Ovary (tissue), 9 donors: ENCODE results near the gene AP3S2. TPM values are rescaled to one million over a fixed set of nuclear protein-coding genes. Genes with fewer than 3 reads are reported as not detected.

Source experiments
- DNase-seq, 5 donors: peaks; one replicate each; pipeline ENCODE4 v3.0.0-alpha.2; 2019 to 2020
- H3K27ac ChIP-seq, 2 donors: fragments of 200-600 bp; one replicate each; pipeline versions ENCODE4 v1.5.1 to v1.8.0; 2019 to 2022
- H3K27me3 ChIP-seq: fragments of 200-600 bp; one replicate; pipeline ENCODE4 v1.8.0; 2022
- H3K36me3 ChIP-seq: fragments of 200-600 bp; sonication (generic); one replicate; pipeline ENCODE4 v1.5.1; 2019
- H3K4me1 ChIP-seq: one replicate; pipeline ENCODE4 v1.8.1; 2013; ENCODE audit warnings: mild to moderate bottlenecking, moderate library complexity; ENCODE audit not compliant: insufficient read depth
- H3K4me3 ChIP-seq: fragments of 200-600 bp; sonication (generic); one replicate; pipeline ENCODE4 v1.5.1; 2017
- H3K9me3 ChIP-seq, 2 donors: fragments of 200-600 bp in 1 of 2; sonication (generic) in 1 of 2; one replicate each; pipeline versions ENCODE4 v1.5.1 to v1.8.1; 2013 to 2019; ENCODE audit warnings: mild to moderate bottlenecking in 1 of 2, moderate library complexity in 1 of 2
- EP300 ChIP-seq: sonication (generic); formaldehyde crosslinking; IDR thresholded peaks from one replicate; pipeline ENCODE4 v1.6.1; 2017; ENCODE audit warnings: antibody characterized with exemption
- POLR2A ChIP-seq: fragments of 450-650 bp; IDR thresholded peaks from one replicate; pipeline ENCODE4 v1.6.1; 2017; ENCODE audit warnings: antibody characterized with exemption, mild to moderate bottlenecking, moderate library complexity
- WGBS, 3 donors: extraction: QIAGEN DNeasy Blood & Tissue Kit in 1 of 3; methylation state at CpG; one replicate each; pipeline versions ENCODE4 v1.1.5 to v1.1.7; 2013 to 2017; 5-methylcytosine and 5-hydroxymethylcytosine counted together
- intact Hi-C, 4 donors: fragments of 100-400 bp; cut with DNase I; formaldehyde crosslinking; loops; one replicate each; pipeline versions ENCODE4 v1.11.0 to v1.15.1; 2022 to 2023
- polyA plus RNA-seq, 2 donors: library from polyadenylated mRNA; stranded (reverse); fragments of 200-250 nt in 1 of 2; fragments of 350-450 nt in 1 of 2; fragmentation: Illumina TruSeq in 1 of 2; extraction: RNeasy Lipid Tissue Mini Kit (QIAGEN cat#74804) in 1 of 2; gene quantifications; one replicate each; pipeline ENCODE4 v1.2.3, GENCODE V29; 2013 to 2014
- total RNA-seq, 7 donors: library from RNA; depleted of rRNA in 2 of 7; stranded (reverse); fragments of >200 nt in 2 of 7; fragmentation: NEBNext Ultra II Directional in 3 of 7; extraction: Animal tissue kit (Norgen Biotek cat#: 25700) in 3 of 7; gene quantifications; one replicate each; pipeline versions ENCODE4 v1.1.0 to v1.2.4, GENCODE V29; 2016 to 2023
- TF ChIP-seq, protein P1 (sequence below), 3 donors: fragments of 450-650 bp in 2 of 3; fragments of 200-600 bp in 1 of 3; IDR thresholded peaks; one replicate each; pipeline versions ENCODE4 v1.5.1 to v1.8.0; 2016 to 2022; ENCODE audit warnings: antibody characterized with exemption in 3 of 3, mild to moderate bottlenecking in 1 of 3
- donor health status: DM: no; HTN: no; CAD: no; lungs with moderate emphysema.
- donor health status: DM: no; HTN: no; CAD: no.
- donor health status: Bipolar disorder and iron deficiency.
- donor health status: DM: yes; HTN: yes; CAD: no.
- donor health status: DM: no; HTN: no; CAD: no.
- donor health status: DM: yes; HTN: yes; CAD: no.

Gene AP3S2
- total and polyA plus RNA-seq, 9 donors: 15.3 to 57.1 (median 30.7) TPM

DNA sequence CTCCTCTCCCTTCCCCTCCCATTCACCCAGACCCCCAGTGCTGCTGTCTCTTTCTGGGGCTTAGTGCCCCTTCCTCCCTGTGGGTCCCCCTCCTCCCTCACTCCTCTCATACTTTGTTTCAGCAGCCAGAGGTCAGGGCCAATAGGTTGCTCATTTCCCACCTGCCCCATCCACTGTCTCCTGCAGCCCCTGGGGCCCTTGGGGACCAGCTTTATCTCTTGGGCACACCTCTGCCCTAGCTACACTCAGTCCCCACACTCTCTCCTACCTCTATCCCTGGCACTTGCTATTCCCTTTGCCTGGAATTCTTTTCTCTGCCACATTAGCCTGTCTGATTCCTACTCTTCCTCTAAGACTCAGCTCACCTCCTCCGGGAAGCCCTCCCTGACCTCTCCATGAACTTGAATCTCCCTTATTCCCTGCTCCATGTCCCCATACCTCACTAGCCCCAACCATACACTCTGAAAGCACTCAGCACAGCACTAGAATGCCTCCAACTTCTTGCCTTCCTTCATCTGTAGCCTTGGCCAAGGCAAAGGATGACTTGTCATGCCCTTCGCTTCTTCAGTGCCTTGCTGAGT lies 93.8 kb downstream of the AP3S2 start:
- Histone ChIP-seq H3K27me3 (no peaks in the 10 kb centered on the region), H3K4me3 (no peak overlapping the region), H3K4me1 (no peaks in the 10 kb centered on the region), H3K36me3 (no peaks in the 10 kb centered on the region), H3K27ac (no peak overlapping the region), H3K9me3 (no peaks in the 10 kb centered on the region)
- TF ChIP-seq EP300 (no peak), POLR2A (no peak)
- TF ChIP-seq, protein P1, sequence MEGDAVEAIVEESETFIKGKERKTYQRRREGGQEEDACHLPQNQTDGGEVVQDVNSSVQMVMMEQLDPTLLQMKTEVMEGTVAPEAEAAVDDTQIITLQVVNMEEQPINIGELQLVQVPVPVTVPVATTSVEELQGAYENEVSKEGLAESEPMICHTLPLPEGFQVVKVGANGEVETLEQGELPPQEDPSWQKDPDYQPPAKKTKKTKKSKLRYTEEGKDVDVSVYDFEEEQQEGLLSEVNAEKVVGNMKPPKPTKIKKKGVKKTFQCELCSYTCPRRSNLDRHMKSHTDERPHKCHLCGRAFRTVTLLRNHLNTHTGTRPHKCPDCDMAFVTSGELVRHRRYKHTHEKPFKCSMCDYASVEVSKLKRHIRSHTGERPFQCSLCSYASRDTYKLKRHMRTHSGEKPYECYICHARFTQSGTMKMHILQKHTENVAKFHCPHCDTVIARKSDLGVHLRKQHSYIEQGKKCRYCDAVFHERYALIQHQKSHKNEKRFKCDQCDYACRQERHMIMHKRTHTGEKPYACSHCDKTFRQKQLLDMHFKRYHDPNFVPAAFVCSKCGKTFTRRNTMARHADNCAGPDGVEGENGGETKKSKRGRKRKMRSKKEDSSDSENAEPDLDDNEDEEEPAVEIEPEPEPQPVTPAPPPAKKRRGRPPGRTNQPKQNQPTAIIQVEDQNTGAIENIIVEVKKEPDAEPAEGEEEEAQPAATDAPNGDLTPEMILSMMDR (IDR thresholded peaks at IDR 0.05): no peak
- whole genome bisulfite sequencing, 3 donors: 79 to 88% (median 84%) methylated on average over 2 of the region's 2 CpGs
- DNase-seq: no peak
- intact Hi-C loops: no loop called here

DNA sequence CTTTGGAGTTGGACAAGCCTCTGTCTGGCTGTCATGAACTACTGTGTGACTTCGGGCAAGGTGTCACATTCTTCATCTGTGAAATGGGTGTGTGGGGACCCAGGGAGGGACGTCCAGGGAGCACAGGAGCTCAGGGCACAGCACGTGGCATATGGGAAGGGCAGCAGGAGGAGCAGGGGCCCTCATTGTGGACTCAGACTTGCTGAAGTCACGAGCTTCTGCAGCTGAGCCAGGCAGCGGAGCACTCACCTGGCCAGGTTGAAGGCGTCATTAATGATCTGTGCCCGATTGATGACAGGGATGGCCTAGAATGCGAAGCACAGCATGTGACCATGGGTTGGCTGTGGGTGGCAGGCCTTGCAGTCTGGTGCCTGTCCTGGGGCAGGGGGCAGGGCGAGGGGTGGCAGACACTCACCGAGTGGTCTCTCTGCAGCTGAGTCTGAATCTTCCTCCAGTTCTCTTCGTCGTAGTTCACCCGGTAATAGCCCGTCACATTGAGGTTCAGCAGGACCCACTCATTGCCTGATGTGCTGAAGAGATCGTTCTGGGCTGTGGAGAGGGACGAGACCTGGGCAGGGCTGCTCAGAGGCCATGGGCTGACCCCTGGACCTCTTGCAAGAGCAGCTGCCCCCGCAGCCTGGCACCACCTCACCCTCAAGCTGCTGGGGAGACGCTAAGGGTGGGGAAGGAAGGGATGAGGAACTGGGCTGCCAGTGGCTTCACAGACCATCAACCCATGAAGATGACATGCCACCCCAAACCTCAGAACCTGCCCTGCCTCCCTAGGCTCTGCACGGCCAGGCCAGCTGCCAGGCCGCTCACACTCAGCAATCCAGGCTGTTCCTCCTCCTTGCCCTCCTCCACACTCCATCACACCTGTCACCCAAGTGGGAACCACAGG lies 94.5 kb downstream of the AP3S2 start:
- TF ChIP-seq, protein P1 (IDR thresholded peaks at IDR 0.05): no peak
- no peak for TF ChIP-seq POLR2A
- TF ChIP-seq EP300: no peak
- H3K27ac ChIP-seq: no peak overlapping the region
- no peaks in the 10 kb centered on the region for H3K9me3 ChIP-seq
- H3K4me3 ChIP-seq: no peak overlapping the region
- WGBS, 3 donors: 69 to 76% (median 75%) methylated on average over 20 of the region's 20 CpGs
- intact Hi-C loops: no loop called here
- DNase-seq: no peak
- no peaks in the 10 kb centered on the region for H3K4me1 ChIP-seq
- H3K36me3 ChIP-seq: no peaks in the 10 kb centered on the region
- H3K27me3 ChIP-seq: no peaks in the 10 kb centered on the region

DNA sequence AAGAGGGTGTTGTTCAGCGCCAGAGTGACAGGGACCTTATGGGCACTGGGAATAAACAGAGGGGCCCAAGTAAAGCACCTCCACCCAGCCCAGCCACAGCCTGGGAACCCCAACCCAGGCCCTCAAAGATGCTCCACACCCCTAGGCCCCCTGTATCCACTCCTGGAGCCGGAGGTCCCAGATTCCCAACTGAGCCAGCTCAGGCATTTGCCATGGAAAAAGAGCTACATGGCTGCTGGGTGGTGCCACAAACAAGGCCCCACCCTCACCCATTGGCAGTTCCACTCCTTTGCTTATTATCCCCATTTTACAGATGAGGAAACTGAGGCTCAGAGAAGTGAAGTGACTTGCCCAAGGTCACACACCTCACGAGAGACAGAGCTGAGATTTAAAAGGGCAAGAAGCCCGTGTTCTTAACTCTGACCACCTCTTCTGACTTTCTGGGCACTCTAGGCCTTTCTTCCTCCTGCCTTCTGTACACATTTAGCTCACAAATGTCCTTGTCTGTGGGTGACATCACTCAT lies 96.1 kb downstream of the AP3S2 start:
- 89 to 94% (median 90%) methylated on average over 4 of the region's 4 CpGs for WGBS, 3 donors
- no peaks in the 10 kb centered on the region for H3K36me3 ChIP-seq
- H3K4me1 ChIP-seq: no peaks in the 10 kb centered on the region
- no peak overlapping the region for H3K27ac ChIP-seq
- no peak for DNase-seq
- no peak overlapping the region for H3K4me3 ChIP-seq
- TF ChIP-seq EP300 (no peak), POLR2A (no peak)
- TF ChIP-seq, protein P1 (IDR thresholded peaks at IDR 0.05): no peak
- H3K27me3 ChIP-seq: no peaks in the 10 kb centered on the region
- intact Hi-C loops: no loop called here
- no peaks in the 10 kb centered on the region for H3K9me3 ChIP-seq

DNA sequence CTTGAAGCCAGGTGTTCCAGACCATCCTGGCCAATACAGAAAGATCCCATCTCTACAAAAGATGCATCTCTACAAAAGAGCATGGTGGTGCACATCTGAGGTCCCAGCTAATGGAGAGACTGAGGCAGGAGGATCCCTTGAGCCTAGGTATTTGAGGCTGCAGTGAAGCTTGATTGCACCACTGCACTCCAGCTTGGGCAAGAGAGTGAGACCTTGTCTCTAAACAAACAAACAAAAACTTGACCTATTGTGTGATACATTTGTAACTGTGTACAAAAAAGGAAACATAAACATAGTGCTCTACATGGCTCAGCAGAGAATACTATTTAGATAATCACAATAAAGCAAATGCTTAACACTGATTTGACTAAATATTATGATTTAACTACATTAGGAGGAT lies 97.8 kb downstream of the AP3S2 start:
- TF ChIP-seq, protein P1 (IDR thresholded peaks at IDR 0.05): no peak
- TF ChIP-seq POLR2A (no peak), EP300 (no peak)
- H3K4me3 ChIP-seq: no peak overlapping the region
- intact Hi-C loops: no loop called here
- no peaks in the 10 kb centered on the region for H3K9me3 ChIP-seq
- no peaks in the 10 kb centered on the region for H3K27me3 ChIP-seq
- no peak for DNase-seq
- no peaks in the 10 kb centered on the region for H3K36me3 ChIP-seq
- H3K27ac ChIP-seq: no peak overlapping the region
- no peaks in the 10 kb centered on the region for H3K4me1 ChIP-seq
